Muscle layer of colon (tissue), 2 donors: ENCODE data around the gene PDIA4.
A peak's percentile ranks its signal among the peaks of the same experiment; 100 is the strongest.

Source experiments
- H3K27ac ChIP-seq: one replicate; pipeline ENCODE4 v1.7.0; 2013; ENCODE audit warnings: low read depth, mild to moderate bottlenecking, low read length, moderate library complexity
- H3K27me3 ChIP-seq, 2 donors: one replicate each; pipeline ENCODE4 v1.7.0; 2013; ENCODE audit warnings: low read length in 2 of 2, mild to moderate bottlenecking in 2 of 2; ENCODE audit not compliant: insufficient read depth in 2 of 2, control insufficient read depth in 1 of 2
- H3K36me3 ChIP-seq: one replicate; pipeline ENCODE4 v1.7.0; 2013; ENCODE audit warnings: mild to moderate bottlenecking, low read length; ENCODE audit not compliant: insufficient read depth
- H3K4me1 ChIP-seq: one replicate; pipeline ENCODE4 v1.7.0; 2013; ENCODE audit warnings: mild to moderate bottlenecking, low read length; ENCODE audit not compliant: insufficient read depth
- H3K4me3 ChIP-seq, 2 donors: one replicate each; pipeline ENCODE4 v1.7.0; 2013; ENCODE audit warnings: low read length in 2 of 2, low read depth in 1 of 2, mild to moderate bottlenecking in 1 of 2, moderate library complexity in 1 of 2
- H3K9ac ChIP-seq: one replicate; pipeline ENCODE4 v1.7.0; 2013; ENCODE audit warnings: low read length
- H3K9me3 ChIP-seq: one replicate; pipeline ENCODE4 v1.7.0; 2013; ENCODE audit warnings: mild to moderate bottlenecking, low read length
- donor health status: abdominal sarcoma.
- donor health status: Adenocarcinoma of cecum.

Gene PDIA4

GRCh38 chr7:149001427-149002068, 26.8 kb downstream of the PDIA4 start:
- H3K36me3 ChIP-seq: peaks cover 15% of the 10 kb centered on the region

DNA sequence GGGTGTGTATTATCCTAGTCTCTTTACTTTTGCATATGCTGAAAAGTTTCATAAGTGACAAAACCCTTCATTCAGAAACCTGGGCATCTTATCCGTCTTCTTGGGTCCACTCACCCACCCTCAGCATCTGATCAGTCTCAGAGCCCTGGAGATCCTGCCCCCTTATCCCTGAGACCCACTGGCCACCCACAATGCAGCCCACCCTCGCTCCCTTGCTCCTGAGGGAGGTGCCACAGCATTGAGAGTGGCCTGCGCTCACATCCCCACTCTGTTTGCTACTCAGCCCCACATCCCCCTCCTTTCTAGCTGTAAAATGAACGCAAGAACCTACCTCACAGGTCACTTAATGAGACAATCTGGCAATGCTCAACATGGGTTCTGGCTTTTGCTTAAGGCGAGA, 27.3 kb downstream of the PDIA4 start:
- Histone ChIP-seq H3K4me1 (peaks cover 4% of the 10 kb centered on the region), H3K9me3 (no peaks in the 10 kb centered on the region), H3K27me3 (no peaks in the 10 kb centered on the region), H3K9ac (no peak overlapping the region), H3K36me3 (peaks cover 12% of the 10 kb centered on the region), H3K27ac (no peak overlapping the region), H3K4me3 (no peak overlapping the region)

More at GRCh38 chr7:149001427-149002068, 26.8 kb downstream of the PDIA4 start:
- H3K27me3 ChIP-seq: no peaks in the 10 kb centered on the region
- no peak overlapping the region for H3K4me3 ChIP-seq
- peaks cover 6% of the 10 kb centered on the region for H3K4me1 ChIP-seq
- no peak overlapping the region for H3K27ac ChIP-seq
- no peaks in the 10 kb centered on the region for H3K9me3 ChIP-seq
- H3K9ac ChIP-seq: no peak overlapping the region

- no peaks in the 10 kb centered on the region for H3K27me3 ChIP-seq
- H3K4me1 ChIP-seq: no peaks in the 10 kb centered on the region
- no peaks in the 10 kb centered on the region for H3K9me3 ChIP-seq
- peaks cover 8% of the 10 kb centered on the region for H3K36me3 ChIP-seq
- H3K27ac ChIP-seq: no peak overlapping the region
- no peak overlapping the region for H3K9ac ChIP-seq
- H3K4me3 ChIP-seq: no peak overlapping the region
These were observed 29.1 kb downstream of the PDIA4 start for GRCh38 chr7:148999192-148999591.

DNA sequence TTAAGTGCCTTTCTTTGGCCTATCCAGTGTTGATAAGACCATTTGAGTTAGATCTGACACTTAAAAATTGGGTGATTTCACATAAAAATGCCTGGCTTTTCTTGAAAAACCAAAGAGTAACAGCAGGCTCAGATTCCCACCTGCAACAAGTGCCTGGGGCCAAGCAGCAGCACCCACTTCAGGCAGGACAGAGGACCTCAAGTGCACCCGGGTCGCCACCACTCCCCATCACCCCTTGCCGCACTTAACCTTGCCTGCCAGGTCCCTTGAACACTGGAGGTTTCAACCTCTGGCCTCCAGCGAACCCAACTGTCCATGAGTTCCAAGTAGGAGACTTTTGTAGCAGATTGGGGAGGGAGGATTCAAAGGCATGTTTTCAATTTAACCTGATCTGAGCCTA, 30.8 kb downstream of the PDIA4 start:
- Histone ChIP-seq H3K4me3 (no peak overlapping the region), H3K27ac (no peak overlapping the region), H3K36me3 (no peaks in the 10 kb centered on the region), H3K9ac (no peak overlapping the region), H3K27me3 (no peaks in the 10 kb centered on the region), H3K9me3 (no peaks in the 10 kb centered on the region), H3K4me1 (no peaks in the 10 kb centered on the region)

DNA sequence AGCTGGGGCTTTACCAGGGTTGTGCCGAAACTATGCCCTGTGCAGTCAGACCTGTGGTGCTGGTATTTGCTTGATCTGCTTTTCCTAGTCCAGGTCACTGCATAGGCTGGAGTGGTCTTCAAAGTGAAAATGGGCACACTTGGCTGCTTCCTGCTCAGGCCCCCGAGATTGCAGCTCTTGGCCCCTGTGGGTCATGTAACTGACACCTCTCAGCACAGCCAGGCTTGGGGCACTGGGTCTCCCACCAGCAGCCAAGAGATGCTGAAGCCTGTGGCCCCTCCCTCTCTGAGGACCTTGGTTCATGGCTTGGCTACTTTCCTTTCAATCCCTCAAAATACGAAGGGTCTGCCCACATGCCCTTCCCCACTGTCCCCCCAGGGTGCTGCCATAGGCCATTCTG, 33.7 kb downstream of the PDIA4 start:
- H3K36me3 ChIP-seq: no peaks in the 10 kb centered on the region
- no peaks in the 10 kb centered on the region for H3K27me3 ChIP-seq
- H3K4me1 ChIP-seq: no peaks in the 10 kb centered on the region
- H3K9me3 ChIP-seq: no peaks in the 10 kb centered on the region
- no peak overlapping the region for H3K27ac ChIP-seq
- H3K9ac ChIP-seq: no peak overlapping the region
- H3K4me3 ChIP-seq: no peak overlapping the region

DNA sequence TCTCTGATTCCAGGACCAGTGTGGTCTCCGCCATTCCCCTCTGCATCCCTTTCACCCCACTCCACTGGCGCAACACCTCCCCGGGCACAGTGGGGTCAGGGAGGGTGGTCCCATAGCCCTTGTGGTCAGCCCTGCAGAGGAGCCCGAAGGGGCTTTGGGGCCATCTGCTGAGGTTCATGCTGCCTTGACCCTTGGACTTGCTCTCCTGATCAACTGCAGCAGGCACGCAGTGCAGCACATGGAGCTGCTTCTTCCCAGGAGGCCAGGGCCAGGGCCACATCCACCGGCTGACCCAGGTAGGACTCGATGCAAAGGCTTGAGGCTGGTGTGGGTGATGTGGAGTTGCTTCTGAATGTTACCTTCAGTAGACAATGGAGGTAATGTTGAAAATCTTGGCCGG, 35.1 kb downstream of the PDIA4 start:
- Histone ChIP-seq H3K36me3 (no peaks in the 10 kb centered on the region), H3K9ac (no peak overlapping the region), H3K27me3 (no peaks in the 10 kb centered on the region), H3K27ac (no peak overlapping the region), H3K4me1 (peaks cover 4% of the 10 kb centered on the region), H3K4me3 (no peak overlapping the region), H3K9me3 (no peaks in the 10 kb centered on the region)

DNA sequence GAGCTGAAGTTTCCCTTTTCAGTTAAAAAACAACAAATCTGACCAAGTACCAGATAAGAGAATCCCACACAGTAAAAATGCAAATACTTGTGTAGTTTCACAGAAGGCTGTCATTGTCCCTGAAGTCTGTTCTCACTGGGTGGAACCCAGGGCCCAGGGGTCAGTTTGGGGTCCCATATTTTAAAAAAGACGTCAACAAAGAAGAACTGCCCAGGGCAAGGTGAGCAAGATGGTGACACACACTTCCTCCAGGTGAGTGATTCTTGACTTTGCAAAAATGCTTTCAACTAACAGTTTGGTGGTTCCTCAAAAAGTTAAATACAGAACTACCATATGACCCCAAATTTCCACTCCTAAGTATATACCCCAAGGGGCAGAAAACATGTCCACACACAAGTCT, 36.8 kb downstream of the PDIA4 start:
- Histone ChIP-seq H3K4me3 (no peak overlapping the region), H3K9ac (no peak overlapping the region), H3K36me3 (no peaks in the 10 kb centered on the region), H3K4me1 (peaks cover 8% of the 10 kb centered on the region), H3K9me3 (no peaks in the 10 kb centered on the region), H3K27ac (no peak overlapping the region), H3K27me3 (no peaks in the 10 kb centered on the region)

DNA sequence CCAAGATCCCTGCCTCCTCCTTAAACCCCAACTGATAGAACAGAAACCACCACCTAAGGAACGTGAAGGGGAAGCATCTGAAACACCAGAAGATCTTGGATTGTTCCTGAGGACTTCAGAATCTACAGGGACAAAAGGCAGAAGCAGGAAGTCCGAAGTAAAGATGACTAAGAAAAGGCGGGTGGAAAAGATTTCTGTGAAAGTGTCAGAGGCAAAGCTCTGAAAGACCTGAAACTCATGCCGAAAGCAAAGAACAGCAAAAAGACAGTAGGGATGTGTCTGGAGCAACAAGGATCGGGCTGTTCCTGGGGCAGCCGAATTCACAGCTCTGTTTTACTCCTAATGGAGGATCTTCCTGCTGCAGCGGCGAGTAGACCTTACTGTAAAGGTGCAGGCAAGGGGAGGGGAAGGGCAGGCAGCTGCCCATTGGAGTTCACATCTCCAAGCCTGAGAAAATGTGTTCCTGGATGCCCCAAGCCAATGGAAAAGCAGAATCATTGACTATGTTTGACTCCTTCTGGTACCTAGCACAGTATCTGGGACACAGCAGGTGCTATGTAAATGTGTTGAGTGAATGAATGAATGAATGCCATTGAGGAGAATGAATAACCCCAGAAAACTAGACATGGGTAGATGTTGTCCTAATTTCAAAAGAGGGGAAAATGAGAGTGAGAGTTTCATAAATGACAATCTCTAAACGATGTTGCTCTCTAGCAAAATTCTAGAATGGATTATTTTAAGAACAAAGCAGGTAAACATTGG, 40.4 kb downstream of the PDIA4 start:
- Histone ChIP-seq H3K9me3 (no peaks in the 10 kb centered on the region), H3K4me3 (peak overlapping the region; percentile 75 to 98), H3K27me3 (no peaks in the 10 kb centered on the region), H3K36me3 (no peaks in the 10 kb centered on the region), H3K4me1 (peaks cover 21% of the 10 kb centered on the region), H3K9ac (peak overlapping the region; percentile 89), H3K27ac (peak overlapping the region; percentile 81)

GRCh38 chr7:148987010-148987750, 41.1 kb downstream of the PDIA4 start:
- Histone ChIP-seq H3K9ac (peak overlapping the region; percentile 89), H3K27ac (peak overlapping the region; percentile 81), H3K27me3 (no peaks in the 10 kb centered on the region), H3K4me1 (peaks cover 21% of the 10 kb centered on the region), H3K36me3 (no peaks in the 10 kb centered on the region), H3K4me3 (peak overlapping the region; percentile 75 to 98), H3K9me3 (no peaks in the 10 kb centered on the region)

DNA sequence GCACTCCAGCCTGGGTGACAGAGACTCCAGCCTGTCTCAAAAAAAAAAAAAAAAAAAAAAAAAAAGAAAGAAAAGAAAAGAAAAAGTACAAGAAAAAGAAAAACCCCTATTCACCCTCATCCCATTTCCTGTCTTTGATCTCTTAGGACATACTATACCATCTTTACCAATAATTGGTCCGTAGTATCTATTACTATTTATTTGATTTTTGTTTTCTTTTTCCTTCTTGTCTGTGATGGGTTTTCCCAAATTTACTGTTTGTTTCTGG, 41.6 kb downstream of the PDIA4 start:
- Histone ChIP-seq H3K4me1 (peaks cover 21% of the 10 kb centered on the region), H3K27me3 (no peaks in the 10 kb centered on the region)

DNA sequence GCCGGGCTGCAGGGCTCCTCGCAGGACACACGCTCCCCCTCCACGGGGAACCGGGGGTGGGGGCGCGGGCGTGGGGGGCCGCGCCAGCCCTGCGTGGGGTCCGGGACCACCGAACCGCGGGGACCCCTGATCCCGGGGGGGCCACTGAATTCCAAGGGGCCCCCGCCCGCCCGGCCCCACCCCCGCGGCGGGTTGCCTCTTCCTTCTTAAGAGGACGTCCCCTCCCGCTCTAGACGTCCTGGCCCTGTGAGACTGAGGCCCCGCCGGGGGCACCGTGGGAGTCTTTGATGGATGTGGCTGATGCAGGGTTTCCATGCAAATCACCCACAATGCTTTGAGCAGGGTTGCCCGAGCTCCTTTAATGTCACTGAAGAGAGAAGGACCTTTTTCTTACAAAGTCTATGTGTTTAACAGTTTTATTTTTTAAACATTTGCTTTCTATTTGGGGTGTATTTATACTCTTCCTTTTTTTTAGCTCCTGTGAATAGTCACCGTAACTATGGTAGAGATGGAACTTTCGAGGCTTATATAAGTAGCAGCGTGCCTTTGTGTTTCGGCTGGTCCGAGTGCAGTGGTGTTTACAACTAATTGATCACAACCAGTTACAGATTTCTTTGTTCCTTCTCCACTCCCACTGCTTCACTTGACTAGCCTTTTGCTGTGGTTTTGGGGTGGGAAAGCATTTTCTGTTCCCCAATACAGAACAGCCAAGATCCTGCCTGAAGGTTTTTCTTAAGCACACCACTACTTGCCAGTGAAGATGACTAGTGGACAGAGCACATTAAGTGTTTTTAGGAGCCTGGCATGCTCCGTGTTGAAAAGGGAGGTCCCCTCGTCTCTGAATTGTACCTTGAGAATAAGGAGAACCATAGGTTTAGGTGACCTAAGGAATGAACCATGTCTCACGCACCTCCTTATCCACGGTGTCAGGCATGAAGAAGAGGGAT, 44.8 kb downstream of the PDIA4 start:
- Histone ChIP-seq H3K27ac (peak overlapping the region; percentile 47), H3K9ac (peak overlapping the region; percentile 49)

More for the DNA sequence above, 41.6 kb downstream of the PDIA4 start:
- Histone ChIP-seq H3K36me3 (no peaks in the 10 kb centered on the region), H3K27ac (no peak overlapping the region), H3K9ac (no peak overlapping the region), H3K4me3 (no peak overlapping the region), H3K9me3 (no peaks in the 10 kb centered on the region)

More for the DNA sequence above, 44.8 kb downstream of the PDIA4 start:
- Histone ChIP-seq H3K4me3 (peak overlapping the region; percentile 39 to 66), H3K9me3 (no peaks in the 10 kb centered on the region), H3K36me3 (no peaks in the 10 kb centered on the region), H3K27me3 (no peaks in the 10 kb centered on the region), H3K4me1 (peaks cover 20% of the 10 kb centered on the region)
